H1 (cell line): ENCODE results near the gene CDC42EP3. TPM values are rescaled to one million over a fixed set of nuclear protein-coding genes. Genes with fewer than 3 reads are reported as not detected.

Source experiments
- CTCF ChIA-PET: fragments of 300-600 bp; sonication (Branson Sonifier 250); formaldehyde crosslinking; loops from one replicate; lab custom pipeline; 2021; ENCODE audit not compliant: partially characterized antibody; lab: Charles Lee
- POLR2A ChIA-PET: fragments of 300-600 bp; sonication (Branson Sonifier 250); formaldehyde crosslinking; loops from one replicate; lab custom pipeline; 2021; ENCODE audit warnings: inconsistent platforms; ENCODE audit not compliant: partially characterized antibody; lab: Charles Lee
- DNase-seq, 2 experiments: peaks; one replicate each; pipeline versions ENCODE4 v3.0.0 to v3.0.0-alpha.2; 2010 to 2022; ENCODE audit warnings: low spot score in 2 of 2, low read depth in 1 of 2, mixed read lengths in 1 of 2
- FAIRE-seq: peaks from 2 replicates; lab custom pipeline; 2011; peaks lifted over from hg19 to GRCh38; lab: Jason Lieb, UNC
- H2AFZ ChIP-seq: 2 replicates; pipeline ENCODE4 v1.8.1; 2012; ENCODE audit warnings: low read length, inconsistent platforms
- H2AK5ac ChIP-seq: 2 replicates; pipeline ENCODE4 v1.6.1; 2013; ENCODE audit warnings: low read depth, low read length
- H2BK120ac ChIP-seq: replicated peaks from 2 replicates; pipeline ENCODE3; 2013; ENCODE audit warnings: low read depth, low read length, inconsistent platforms
- H2BK12ac ChIP-seq: 2 replicates; pipeline ENCODE4 v1.6.1; 2013; ENCODE audit warnings: low read depth, low read length
- H2BK15ac ChIP-seq: 2 replicates; pipeline ENCODE4 v1.6.1; 2013; ENCODE audit warnings: low read length
- H2BK20ac ChIP-seq: 2 replicates; pipeline ENCODE4 v1.6.1; 2013; ENCODE audit warnings: low read length
- H2BK5ac ChIP-seq: 2 replicates; pipeline ENCODE4 v1.6.1; 2013; ENCODE audit warnings: low read depth, low read length
- H3K14ac ChIP-seq: 2 replicates; pipeline ENCODE4 v1.6.1; 2013; ENCODE audit warnings: inconsistent platforms; ENCODE audit not compliant: insufficient read length
- H3K18ac ChIP-seq: 2 replicates; pipeline ENCODE4 v1.6.1; 2013; ENCODE audit warnings: low read length; ENCODE audit errors: extremely low read depth
- H3K23ac ChIP-seq: 2 replicates; pipeline ENCODE4 v1.6.1; 2013; ENCODE audit warnings: inconsistent platforms; ENCODE audit not compliant: insufficient read length
- H3K23me2 ChIP-seq: 2 replicates; pipeline ENCODE4 v1.6.1; 2013; ENCODE audit warnings: low read depth, low read length
- H3K27ac ChIP-seq: 2 replicates; pipeline ENCODE4 v1.6.1; 2011; ENCODE audit warnings: low read depth, low read length, inconsistent platforms
- H3K27me3 ChIP-seq, 4 experiments: replicated peaks in 1 of 4; 1 replicate in 1 of 4; 2 replicates in 3 of 4; pipeline versions ENCODE4 v1.6.1 to v1.8.1; 2011 to 2013; ENCODE audit warnings: low read length in 3 of 4, mild to moderate bottlenecking in 3 of 4, inconsistent platforms in 2 of 4, mixed read lengths in 2 of 4, moderate library complexity in 1 of 4; ENCODE audit not compliant: control insufficient read depth in 3 of 4, insufficient read depth in 3 of 4; ENCODE audit errors: extremely low read depth in 1 of 4
- H3K36me3 ChIP-seq, 4 experiments: 2 replicates each; pipeline versions ENCODE4 v1.6.1 to v1.8.1; 2011 to 2013; ENCODE audit warnings: mild to moderate bottlenecking in 4 of 4, low read length in 3 of 4, moderate library complexity in 2 of 4, control low read depth in 1 of 4, inconsistent platforms in 1 of 4; ENCODE audit not compliant: insufficient read depth in 4 of 4, control insufficient read depth in 2 of 4
- H3K4ac ChIP-seq: replicated peaks from 2 replicates; pipeline ENCODE3; 2013; ENCODE audit warnings: low read length, low read depth, mixed read lengths, inconsistent platforms; ENCODE audit not compliant: insufficient read length
- H3K4me1 ChIP-seq, 4 experiments: replicated peaks in 1 of 4; 1 replicate in 1 of 4; 2 replicates in 3 of 4; pipeline versions ENCODE4 v1.6.1 to v1.8.1; 2011 to 2013; ENCODE audit warnings: low read length in 3 of 4, inconsistent platforms in 2 of 4, mixed read lengths in 1 of 4; ENCODE audit not compliant: insufficient read depth in 4 of 4, control insufficient read depth in 3 of 4
- H3K4me2 ChIP-seq, 2 experiments: 2 replicates each; pipeline versions ENCODE4 v1.6.1 to v1.8.1; 2011 to 2013; ENCODE audit warnings: low read depth in 2 of 2, low read length in 2 of 2, control low read depth in 1 of 2, inconsistent platforms in 1 of 2, mild to moderate bottlenecking in 1 of 2; ENCODE audit not compliant: insufficient read depth in 1 of 2
- H3K4me3 ChIP-seq, 4 experiments: fragments of 200-600, 300-600 bp in 1 of 4; sonication (generic), shearing (Covaris generic), sonication (Bioruptor Twin) in 1 of 4; 2 replicates each; pipeline versions ENCODE4 v1.5.1 to v1.8.1; 2011 to 2016; ENCODE audit warnings: low read length in 4 of 4, low read depth in 3 of 4, control low read depth in 2 of 4, inconsistent platforms in 2 of 4, mild to moderate bottlenecking in 2 of 4, mixed read lengths in 1 of 4, moderate library complexity in 1 of 4; ENCODE audit not compliant: insufficient read depth in 2 of 4; ENCODE audit errors: extremely low read depth in 1 of 4
- H3K56ac ChIP-seq: replicated peaks from 2 replicates; pipeline ENCODE3; 2013; ENCODE audit warnings: low read depth, mild to moderate bottlenecking, mixed read lengths, low read length, inconsistent platforms; ENCODE audit not compliant: insufficient read length
- H3K79me1 ChIP-seq: 2 replicates; pipeline ENCODE4 v1.6.1; 2013; ENCODE audit warnings: low read depth, low read length, control low read depth
- H3K79me2 ChIP-seq, 2 experiments: 2 replicates each; pipeline versions ENCODE4 v1.6.1 to v1.8.1; 2012 to 2013; ENCODE audit warnings: low read length in 2 of 2, mild to moderate bottlenecking in 2 of 2, inconsistent platforms in 1 of 2; ENCODE audit not compliant: insufficient read depth in 2 of 2, control insufficient read depth in 1 of 2
- H3K9ac ChIP-seq, 4 experiments: replicated peaks in 1 of 4; 1 replicate in 1 of 4; 2 replicates in 3 of 4; pipeline versions ENCODE4 v1.6.1 to v1.8.1; 2011 to 2013; ENCODE audit warnings: low read depth in 3 of 4, low read length in 3 of 4, control low read depth in 2 of 4, mild to moderate bottlenecking in 2 of 4, moderate library complexity in 2 of 4, inconsistent platforms in 1 of 4; ENCODE audit errors: extremely low read depth in 1 of 4
- H3K9me3 ChIP-seq, 2 experiments: 2 replicates each; pipeline versions ENCODE4 v1.6.1 to v1.8.1; 2012 to 2013; ENCODE audit warnings: mild to moderate bottlenecking in 2 of 2, moderate library complexity in 2 of 2, control low read depth in 1 of 2, inconsistent platforms in 1 of 2, low read depth in 1 of 2, low read length in 1 of 2, mixed read lengths in 1 of 2; ENCODE audit not compliant: insufficient read depth in 2 of 2
- H4K20me1 ChIP-seq, 2 experiments: replicated peaks in 1 of 2; 2 replicates each; pipeline versions ENCODE3 to v1.8.1; 2011 to 2013; ENCODE audit warnings: inconsistent platforms in 2 of 2, low read length in 2 of 2, mild to moderate bottlenecking in 1 of 2; ENCODE audit not compliant: insufficient read depth in 2 of 2, control insufficient read depth in 1 of 2
- H4K5ac ChIP-seq: 2 replicates; pipeline ENCODE4 v1.6.1; 2013; ENCODE audit warnings: low read length, low read depth, mixed read lengths, inconsistent platforms; ENCODE audit not compliant: insufficient read length
- H4K8ac ChIP-seq: 2 replicates; pipeline ENCODE4 v1.8.0; 2013; ENCODE audit warnings: mild to moderate bottlenecking, moderate library complexity, low read length, inconsistent platforms; ENCODE audit not compliant: insufficient read depth; ENCODE audit errors: extremely low read depth
- H4K91ac ChIP-seq: replicated peaks from 2 replicates; pipeline ENCODE3; 2013; ENCODE audit warnings: low read length, mixed read lengths, inconsistent platforms; ENCODE audit not compliant: insufficient read length
- JUN ChIP-seq: IDR thresholded peaks from 2 replicates; pipeline ENCODE4 v1.6.1; 2011; ENCODE audit warnings: low read depth, mild to moderate bottlenecking, improper control_type of control experiment, low read length
- JUND ChIP-seq: IDR thresholded peaks from 2 replicates; pipeline ENCODE4 v1.6.1; 2011; ENCODE audit warnings: mild to moderate bottlenecking, improper control_type of control experiment, low read length
- WGBS, 2 experiments: shearing (Covaris generic) in 1 of 2; methylation state at CpG; one replicate each; pipeline versions ENCODE4 v1.1.6 to v1.1.7; 2013 to 2015; ENCODE audit warnings: low lambda C conversion rate in 2 of 2, mixed read lengths in 2 of 2, inconsistent platforms in 1 of 2, low coverage in 1 of 2, missing lambda C conversion rate in 1 of 2; ENCODE audit not compliant: insufficient replicate concordance in 2 of 2, insufficient coverage in 1 of 2, insufficient read length in 1 of 2; ENCODE audit errors: extremely low coverage in 1 of 2, missing lambda C conversion rate in 1 of 2; 5-methylcytosine and 5-hydroxymethylcytosine counted together
- polyA plus RNA-seq, 7 experiments: library from polyadenylated mRNA; depleted of rRNA in 3 of 7; stranded (reverse) in 5 of 7; unstranded in 2 of 7; fragments of >200 nt in 5 of 7; fragments of 200-250 nt in 2 of 7; gene quantifications; 1 replicate in 5 of 7; 2 replicates in 1 of 7; 4 replicates in 1 of 7; pipeline versions ENCODE4 v1.2.1 to v1.2.3, GENCODE V29; 2011 to 2013; ENCODE audit warnings: missing spikeins in 2 of 7, mixed read lengths in 2 of 7
- total RNA-seq: library from RNA; stranded (reverse); fragmentation: NEBNext Ultra II Directional; extraction: Animal tissue kit (Norgen Biotek cat#: 25700); gene quantifications from 2 replicates; pipeline ENCODE4 v1.2.1, GENCODE V29; 2021
- TF ChIP-seq, protein P1 (sequence below): IDR thresholded peaks from 2 replicates; pipeline ENCODE4 v1.6.1; 2011; ENCODE audit warnings: low read length, improper control_type of control experiment

CDC42EP3 gene
- total and polyA plus RNA-seq, 2 of the 8 experiments (the other 6 are each of a cell fraction or from before 2014, with no cell fraction given), result 18.4 to 24.7 TPM

DNA sequence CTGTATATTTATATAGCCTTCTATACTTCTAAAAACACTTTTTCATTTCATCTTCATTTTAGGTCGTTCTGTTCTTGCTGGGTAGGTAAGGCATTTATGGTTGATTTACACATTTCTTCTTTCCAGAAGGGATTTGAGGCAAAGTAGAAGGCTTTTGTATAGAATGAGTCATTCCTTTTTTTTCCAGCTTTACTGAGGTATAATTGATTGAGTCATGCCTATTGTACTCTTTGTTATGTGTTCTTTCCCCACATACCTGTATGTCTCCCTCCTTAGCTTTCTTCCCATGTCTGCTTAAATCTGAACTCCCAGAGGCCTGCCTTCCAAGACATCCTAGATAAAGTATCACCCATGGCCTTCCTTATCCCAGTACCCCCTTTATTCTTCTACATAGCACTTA lies 4.8 kb upstream of the CDC42EP3 start:
- no peak overlapping the region for H4K91ac ChIP-seq
- no peaks in the 10 kb centered on the region for H3K79me1 ChIP-seq
- H3K36me3 ChIP-seq, result no peaks in the 10 kb centered on the region
- H3K23me2 ChIP-seq, result no peaks in the 10 kb centered on the region; the same call in 1 of the 2 replicates
- no peak for FAIRE-seq
- no peak overlapping the region for H2AK5ac ChIP-seq
- no peak overlapping the region for H3K4ac ChIP-seq
- H2BK5ac ChIP-seq, result no peak overlapping the region
- no peak overlapping the region for H3K27ac ChIP-seq
- TF ChIP-seq JUN (peak; percentile 79), JUND (peak; percentile 93)
- TF ChIP-seq, protein P1, sequence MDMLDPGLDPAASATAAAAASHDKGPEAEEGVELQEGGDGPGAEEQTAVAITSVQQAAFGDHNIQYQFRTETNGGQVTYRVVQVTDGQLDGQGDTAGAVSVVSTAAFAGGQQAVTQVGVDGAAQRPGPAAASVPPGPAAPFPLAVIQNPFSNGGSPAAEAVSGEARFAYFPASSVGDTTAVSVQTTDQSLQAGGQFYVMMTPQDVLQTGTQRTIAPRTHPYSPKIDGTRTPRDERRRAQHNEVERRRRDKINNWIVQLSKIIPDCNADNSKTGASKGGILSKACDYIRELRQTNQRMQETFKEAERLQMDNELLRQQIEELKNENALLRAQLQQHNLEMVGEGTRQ, result no peak
- H3K27me3 ChIP-seq, result no peaks in the 10 kb centered on the region
- no peak overlapping the region for H4K5ac ChIP-seq
- no peak overlapping the region for H3K56ac ChIP-seq
- no peak overlapping the region for H2BK20ac ChIP-seq
- H3K79me2 ChIP-seq, result no peaks in the 10 kb centered on the region; a peak in 1 of 4 replicates
- no peak overlapping the region for H3K9ac ChIP-seq
- H2AFZ ChIP-seq, result no peak overlapping the region
- no peaks in the 10 kb centered on the region for H4K20me1 ChIP-seq
- no peak overlapping the region for H4K8ac ChIP-seq
- H2BK12ac ChIP-seq, result no peak overlapping the region
- no peak overlapping the region for H3K18ac ChIP-seq
- POLR2A ChIA-PET, result interaction anchor here (0.8 to 1.0 kb wide), 3 partner anchors 11 to 19 kb away, joined by 3 read pairs; no protein-coding TSS in a partner anchor
- H2BK15ac ChIP-seq, result no peak overlapping the region
- peaks cover 2 to 11% (median 11%) of the 10 kb centered on the region in 4 experiments; a peak in 6 of 7 replicates for H3K4me1 ChIP-seq
- H3K14ac ChIP-seq, result no peak overlapping the region
- no peak overlapping the region for H3K23ac ChIP-seq
- 19% methylated on average over 1 of the region's 1 CpG; no CpG with 5 or more reads in 1 of the 2 experiments for WGBS, 2 experiments
- CTCF ChIA-PET, result interaction anchor here (1.3 to 1.9 kb wide), 3 partner anchors 19 to 201 kb away, joined by 4 to 8 read pairs (median 5); no protein-coding TSS in a partner anchor
- H3K4me3 ChIP-seq, result no peak overlapping the region; a peak in 2 of 8 replicates
- H2BK120ac ChIP-seq, result no peak overlapping the region
- peak overlapping the region; percentile 16 to 42; a peak in 2 of 4 replicates for H3K4me2 ChIP-seq
- no peak for DNase-seq
- no peaks in the 10 kb centered on the region for H3K9me3 ChIP-seq
